ENCODE results near the gene PMVK. TPM values are rescaled to one million over a fixed set of nuclear protein-coding genes. Genes with fewer than 3 reads are reported as not detected.

Gene PMVK
- total and polyA plus RNA-seq, 10 of the 15 experiments (the other 5 are each of a cell fraction or from before 2014, with no cell fraction given) = 6.0 to 121 (median 49.4) TPM

GRCh38 chr1:154955039-154955717 is 18.7 kb upstream of the PMVK start (continued):
- TF ChIP-seq, protein P1, sequence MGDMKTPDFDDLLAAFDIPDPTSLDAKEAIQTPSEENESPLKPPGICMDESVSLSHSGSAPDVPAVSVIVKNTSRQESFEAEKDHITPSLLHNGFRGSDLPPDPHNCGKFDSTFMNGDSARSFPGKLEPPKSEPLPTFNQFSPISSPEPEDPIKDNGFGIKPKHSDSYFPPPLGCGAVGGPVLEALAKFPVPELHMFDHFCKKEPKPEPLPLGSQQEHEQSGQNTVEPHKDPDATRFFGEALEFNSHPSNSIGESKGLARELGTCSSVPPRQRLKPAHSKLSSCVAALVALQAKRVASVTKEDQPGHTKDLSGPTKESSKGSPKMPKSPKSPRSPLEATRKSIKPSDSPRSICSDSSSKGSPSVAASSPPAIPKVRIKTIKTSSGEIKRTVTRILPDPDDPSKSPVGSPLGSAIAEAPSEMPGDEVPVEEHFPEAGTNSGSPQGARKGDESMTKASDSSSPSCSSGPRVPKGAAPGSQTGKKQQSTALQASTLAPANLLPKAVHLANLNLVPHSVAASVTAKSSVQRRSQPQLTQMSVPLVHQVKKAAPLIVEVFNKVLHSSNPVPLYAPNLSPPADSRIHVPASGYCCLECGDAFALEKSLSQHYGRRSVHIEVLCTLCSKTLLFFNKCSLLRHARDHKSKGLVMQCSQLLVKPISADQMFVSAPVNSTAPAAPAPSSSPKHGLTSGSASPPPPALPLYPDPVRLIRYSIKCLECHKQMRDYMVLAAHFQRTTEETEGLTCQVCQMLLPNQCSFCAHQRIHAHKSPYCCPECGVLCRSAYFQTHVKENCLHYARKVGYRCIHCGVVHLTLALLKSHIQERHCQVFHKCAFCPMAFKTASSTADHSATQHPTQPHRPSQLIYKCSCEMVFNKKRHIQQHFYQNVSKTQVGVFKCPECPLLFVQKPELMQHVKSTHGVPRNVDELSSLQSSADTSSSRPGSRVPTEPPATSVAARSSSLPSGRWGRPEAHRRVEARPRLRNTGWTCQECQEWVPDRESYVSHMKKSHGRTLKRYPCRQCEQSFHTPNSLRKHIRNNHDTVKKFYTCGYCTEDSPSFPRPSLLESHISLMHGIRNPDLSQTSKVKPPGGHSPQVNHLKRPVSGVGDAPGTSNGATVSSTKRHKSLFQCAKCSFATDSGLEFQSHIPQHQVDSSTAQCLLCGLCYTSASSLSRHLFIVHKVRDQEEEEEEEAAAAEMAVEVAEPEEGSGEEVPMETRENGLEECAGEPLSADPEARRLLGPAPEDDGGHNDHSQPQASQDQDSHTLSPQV (IDR thresholded peaks at IDR 0.05) = no peak
- TF ChIP-seq NBN (IDR thresholded peaks at IDR 0.05) (no peak), POLR2AphosphoS2 (IDR thresholded peaks at IDR 0.05; ENCODE audit: low read depth, low read length) (no peak), IRF5 (IDR thresholded peaks at IDR 0.05; ENCODE audit: borderline replicate concordance) (no peak), ZSCAN29 (IDR thresholded peaks at IDR 0.05) (no peak), SREBF1 (IDR thresholded peaks at IDR 0.05; ENCODE audit: low read length) (no peak), MXI1 (IDR thresholded peaks at IDR 0.05; ENCODE audit: low read depth, low read length) (peak; percentile 69; the same call in 1 of the 2 replicates), CBX5 (IDR thresholded peaks at IDR 0.05; ENCODE audit: low read depth) (no peak), JUNB (IDR thresholded peaks at IDR 0.05) (no peak), FOS (IDR thresholded peaks at IDR 0.05; ENCODE audit: borderline replicate concordance, extremely low read depth, insufficient read length) (no peak), ATF7 (IDR thresholded peaks at IDR 0.05; ENCODE audit: low read depth) (no peak), SIN3A (IDR thresholded peaks at IDR 0.05; ENCODE audit: low read depth, low read length) (peak; percentile 38; the same call in 1 of the 2 replicates), EGR1 (IDR thresholded peaks at IDR 0.05; ENCODE audit: borderline replicate concordance in 1 of 2, low read depth in 2 of 2, low read length in 2 of 2) (peak in 1 of 2 experiments; percentile 49; a peak in 1 of 3 replicates), SMC3 (IDR thresholded peaks at IDR 0.05; ENCODE audit: borderline replicate concordance, low read length) (no peak), POLR2AphosphoS5 (IDR thresholded peaks at IDR 0.05; ENCODE audit: low read length) (0 out of 2 replicates have a peak, but pooled peaks have one; percentile 49), WRNIP1 (IDR thresholded peaks at IDR 0.05; ENCODE audit: borderline replicate concordance, low read depth, low read length) (no peak), POLR2A (IDR thresholded peaks at IDR 0.05; ENCODE audit: low read depth, low read length) (peak; percentile 52; the same call in 1 of the 2 replicates), FOXK2 (IDR thresholded peaks at IDR 0.05) (peak; percentile 57), SMAD5 (IDR thresholded peaks at IDR 0.05; ENCODE audit: low read depth) (no peak), ZBTB33 (IDR thresholded peaks at IDR 0.05) (no peak)
- TF ChIP-seq, protein P2, sequence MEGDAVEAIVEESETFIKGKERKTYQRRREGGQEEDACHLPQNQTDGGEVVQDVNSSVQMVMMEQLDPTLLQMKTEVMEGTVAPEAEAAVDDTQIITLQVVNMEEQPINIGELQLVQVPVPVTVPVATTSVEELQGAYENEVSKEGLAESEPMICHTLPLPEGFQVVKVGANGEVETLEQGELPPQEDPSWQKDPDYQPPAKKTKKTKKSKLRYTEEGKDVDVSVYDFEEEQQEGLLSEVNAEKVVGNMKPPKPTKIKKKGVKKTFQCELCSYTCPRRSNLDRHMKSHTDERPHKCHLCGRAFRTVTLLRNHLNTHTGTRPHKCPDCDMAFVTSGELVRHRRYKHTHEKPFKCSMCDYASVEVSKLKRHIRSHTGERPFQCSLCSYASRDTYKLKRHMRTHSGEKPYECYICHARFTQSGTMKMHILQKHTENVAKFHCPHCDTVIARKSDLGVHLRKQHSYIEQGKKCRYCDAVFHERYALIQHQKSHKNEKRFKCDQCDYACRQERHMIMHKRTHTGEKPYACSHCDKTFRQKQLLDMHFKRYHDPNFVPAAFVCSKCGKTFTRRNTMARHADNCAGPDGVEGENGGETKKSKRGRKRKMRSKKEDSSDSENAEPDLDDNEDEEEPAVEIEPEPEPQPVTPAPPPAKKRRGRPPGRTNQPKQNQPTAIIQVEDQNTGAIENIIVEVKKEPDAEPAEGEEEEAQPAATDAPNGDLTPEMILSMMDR (IDR thresholded peaks at IDR 0.05 in 2 of 3, conservative IDR thresholded peaks at IDR 0.05 in 1 of 3; ENCODE audit: control insufficient read depth in 2 of 3, extremely low read depth in 1 of 3, insufficient read depth in 1 of 3, low read depth in 3 of 3, low read length in 3 of 3) = no peak
- TF ChIP-seq, protein P3, sequence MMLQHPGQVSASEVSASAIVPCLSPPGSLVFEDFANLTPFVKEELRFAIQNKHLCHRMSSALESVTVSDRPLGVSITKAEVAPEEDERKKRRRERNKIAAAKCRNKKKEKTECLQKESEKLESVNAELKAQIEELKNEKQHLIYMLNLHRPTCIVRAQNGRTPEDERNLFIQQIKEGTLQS (IDR thresholded peaks at IDR 0.05; ENCODE audit: borderline replicate concordance, extremely low read depth, low read depth, low read length) = no peak
